ENCODE data around the gene HOXB8.

HOXB8 gene

DNA sequence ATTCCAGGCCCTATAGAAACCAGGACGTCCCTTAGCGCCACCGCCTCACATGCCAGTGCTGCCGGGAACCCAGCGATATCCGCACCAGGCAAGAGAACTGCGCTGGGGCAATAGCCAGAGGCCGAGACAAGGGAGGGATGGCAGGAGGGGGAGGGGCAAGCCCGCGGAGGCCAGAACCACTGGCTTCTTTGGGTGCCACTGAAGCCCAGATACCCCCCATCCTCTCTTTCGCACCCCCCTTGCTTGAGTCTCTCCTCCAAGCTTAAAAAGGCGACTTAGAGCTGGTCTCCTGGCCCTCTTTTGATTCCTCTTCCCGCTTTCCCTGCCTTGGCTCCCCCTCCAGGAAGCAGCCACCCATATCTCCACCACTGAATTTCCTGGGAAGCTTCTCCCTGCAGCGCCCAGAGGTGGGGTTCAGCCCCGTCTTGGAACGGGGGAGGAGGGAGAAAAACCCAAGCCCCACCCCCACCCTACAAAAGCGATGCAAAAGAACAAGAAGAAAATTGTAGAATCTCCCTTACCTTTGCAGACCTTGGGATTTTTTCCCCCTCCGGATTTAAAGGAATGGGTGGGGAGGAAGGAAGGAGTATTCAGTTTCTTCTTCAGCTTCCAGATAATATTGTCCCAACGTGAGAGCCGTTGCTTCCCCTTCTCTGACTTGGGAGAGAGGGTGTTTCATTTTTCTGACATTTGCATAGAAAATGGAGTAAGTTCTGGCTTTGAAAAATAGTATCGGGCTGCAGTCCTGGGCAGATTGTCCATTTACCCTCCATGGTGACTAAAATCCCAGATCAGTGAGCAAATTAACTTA is 10.9 kb downstream of the HOXB8 start:
- H3K4me1 Mint-ChIP-seq (ENCODE audit: low read depth) = peaks cover 16% of the 10 kb centered on the region
- intact Hi-C loops (cut with micrococcal nuclease) = no loop called here
- H3K27ac Mint-ChIP-seq = no peak overlapping the region
- no peaks in the 10 kb centered on the region for H3K9me3 Mint-ChIP-seq
- H3K36me3 Mint-ChIP-seq (ENCODE audit: low read depth) = no peaks in the 10 kb centered on the region
- H3K4me3 Mint-ChIP-seq = no peak overlapping the region
- peaks cover 99% of the 10 kb centered on the region for H3K27me3 Mint-ChIP-seq

DNA sequence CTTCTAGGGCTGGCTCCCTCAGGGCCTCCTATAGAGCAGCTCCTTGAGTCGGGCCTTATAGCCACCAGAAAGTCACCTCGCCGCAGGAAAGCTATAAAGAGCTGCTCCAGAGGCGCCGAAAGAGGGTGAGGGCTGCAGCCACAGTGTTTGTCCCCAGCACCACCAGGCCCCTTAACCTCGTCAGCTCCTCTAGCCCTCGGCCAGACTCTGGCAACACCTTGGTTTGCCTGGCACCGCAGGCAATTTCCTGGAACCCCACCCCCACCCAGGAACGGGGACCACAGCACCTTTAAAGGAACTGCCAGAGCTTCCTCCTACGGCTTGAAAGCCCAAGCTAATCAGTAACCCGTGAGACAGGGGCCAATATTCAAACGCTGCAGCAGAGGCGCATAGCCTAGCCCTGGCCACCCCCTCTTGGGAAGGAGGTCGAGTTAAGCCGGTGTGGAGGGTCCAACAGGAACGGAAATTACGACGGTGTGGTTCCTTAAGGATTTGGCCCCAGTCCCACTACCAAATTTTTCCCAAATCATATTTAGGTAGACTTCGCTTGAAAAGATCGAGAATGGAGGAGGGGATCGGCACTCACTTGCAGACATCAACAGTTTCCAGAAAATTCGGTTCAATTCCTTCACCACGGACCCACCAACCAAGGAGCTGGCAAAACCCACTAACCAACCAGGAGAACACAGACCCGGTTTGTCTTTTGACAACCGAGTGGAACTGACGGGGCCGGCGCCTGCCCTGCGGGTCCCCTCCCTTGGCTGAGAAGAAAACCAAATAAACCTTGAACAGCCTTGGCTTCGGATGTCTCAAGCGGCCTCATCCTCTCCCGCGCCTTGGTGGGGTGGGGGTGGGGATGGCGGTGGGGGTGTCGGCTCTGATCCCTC is 13.3 kb downstream of the HOXB8 start:
- no peak overlapping the region for H3K4me3 Mint-ChIP-seq
- no peaks in the 10 kb centered on the region for H3K36me3 Mint-ChIP-seq (ENCODE audit: low read depth)
- H3K4me1 Mint-ChIP-seq (ENCODE audit: low read depth) = peaks cover 32% of the 10 kb centered on the region
- no peak overlapping the region for H3K27ac Mint-ChIP-seq
- H3K27me3 Mint-ChIP-seq = peaks cover 99% of the 10 kb centered on the region
- intact Hi-C loops (cut with micrococcal nuclease) = no loop called here
- H3K9me3 Mint-ChIP-seq = no peaks in the 10 kb centered on the region

DNA sequence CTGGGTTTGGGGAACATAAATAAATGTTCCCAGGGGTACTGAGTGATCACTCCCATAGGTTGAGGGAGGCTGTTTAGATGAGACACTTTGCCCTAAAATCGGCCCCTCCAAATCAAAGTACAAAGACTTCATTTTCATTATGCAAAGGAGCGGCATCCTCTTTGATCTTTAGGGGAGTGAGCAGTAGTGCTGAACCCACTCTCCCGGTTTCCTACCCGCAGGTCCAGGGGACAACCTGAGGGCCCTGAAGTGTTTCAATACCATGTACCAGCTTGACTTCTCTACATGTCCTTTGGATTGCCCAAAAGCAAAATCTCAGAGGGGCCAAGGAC is 13.9 kb downstream of the HOXB8 start:
- Mint-ChIP-seq H3K27me3 (peaks cover 100% of the 10 kb centered on the region), H3K4me1 (ENCODE audit: low read depth) (peaks cover 38% of the 10 kb centered on the region), H3K36me3 (ENCODE audit: low read depth) (no peaks in the 10 kb centered on the region), H3K27ac (no peak overlapping the region), H3K9me3 (no peaks in the 10 kb centered on the region), H3K4me3 (no peak overlapping the region)
- intact Hi-C loops (cut with micrococcal nuclease) = no loop called here

DNA sequence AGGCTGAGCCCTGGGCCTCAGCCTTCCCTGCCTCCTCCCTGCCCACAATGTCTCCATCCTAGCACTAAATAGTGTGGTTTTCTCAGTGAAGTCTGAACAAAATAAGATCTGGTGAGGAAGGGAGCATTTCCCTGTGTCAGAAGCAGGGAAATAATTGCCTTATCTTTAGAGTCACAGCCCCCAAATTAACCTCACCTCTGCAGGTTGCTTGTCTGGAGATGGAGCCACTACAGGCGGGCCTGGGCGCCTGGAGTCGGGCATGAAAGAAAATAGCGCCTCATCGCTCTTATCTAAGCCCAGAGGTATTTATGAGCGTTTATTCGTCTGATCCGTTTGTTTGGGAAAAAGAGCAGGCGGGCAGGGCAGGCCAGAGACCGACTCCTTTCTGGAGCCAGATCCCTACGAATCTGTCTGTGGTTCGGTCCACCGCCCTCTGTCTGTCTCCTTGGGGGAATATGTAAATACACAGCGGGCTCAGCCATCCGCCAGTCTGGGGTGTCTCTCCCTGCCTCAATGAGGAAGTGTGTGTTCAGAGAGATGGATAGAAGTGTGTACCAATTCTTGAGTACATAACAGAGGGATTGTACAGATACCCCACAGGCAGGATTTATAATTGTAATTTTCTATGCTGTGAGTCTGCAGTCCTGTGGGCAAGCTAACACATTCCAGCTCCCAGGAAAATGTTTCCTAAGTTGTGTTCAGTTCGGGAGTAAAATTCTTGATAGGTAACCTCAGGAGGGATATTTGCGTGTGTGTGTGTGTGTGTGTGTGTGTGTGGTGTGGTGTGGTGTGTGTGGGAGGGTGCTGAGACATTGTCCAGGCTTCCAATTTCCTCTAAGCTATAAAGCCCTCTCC is 14.6 kb downstream of the HOXB8 start:
- no peaks in the 10 kb centered on the region for H3K9me3 Mint-ChIP-seq
- H3K4me3 Mint-ChIP-seq = no peak overlapping the region
- peaks cover 100% of the 10 kb centered on the region for H3K27me3 Mint-ChIP-seq
- intact Hi-C loops (cut with micrococcal nuclease) = no loop called here
- H3K36me3 Mint-ChIP-seq (ENCODE audit: low read depth) = no peaks in the 10 kb centered on the region
- H3K27ac Mint-ChIP-seq = no peak overlapping the region
- peaks cover 39% of the 10 kb centered on the region for H3K4me1 Mint-ChIP-seq (ENCODE audit: low read depth)

DNA sequence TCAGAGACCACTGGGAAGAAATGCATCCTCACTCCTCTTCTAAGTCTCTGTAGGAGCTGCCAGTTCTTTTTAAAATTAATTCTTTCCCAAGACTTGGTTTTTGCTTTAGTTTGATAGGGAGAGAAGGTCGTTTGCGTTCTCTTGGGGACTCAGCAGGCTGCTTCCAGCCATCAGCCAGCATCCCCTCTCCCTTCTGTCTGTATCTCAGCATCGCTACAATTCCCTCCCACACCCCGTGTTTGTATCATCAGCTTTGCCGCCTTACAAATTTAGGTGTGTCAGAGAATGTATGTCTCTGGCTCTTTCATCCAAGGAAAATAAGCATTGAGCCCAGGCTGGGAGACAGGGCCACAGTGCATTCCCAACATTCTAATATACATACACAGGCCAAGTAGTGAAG is 15.7 kb downstream of the HOXB8 start:
- H3K27ac Mint-ChIP-seq = no peak overlapping the region
- no peaks in the 10 kb centered on the region for H3K9me3 Mint-ChIP-seq
- H3K4me1 Mint-ChIP-seq (ENCODE audit: low read depth) = peaks cover 33% of the 10 kb centered on the region
- H3K4me3 Mint-ChIP-seq = no peak overlapping the region
- no peaks in the 10 kb centered on the region for H3K36me3 Mint-ChIP-seq (ENCODE audit: low read depth)
- intact Hi-C loops (cut with micrococcal nuclease) = no loop called here
- H3K27me3 Mint-ChIP-seq = peaks cover 100% of the 10 kb centered on the region

DNA sequence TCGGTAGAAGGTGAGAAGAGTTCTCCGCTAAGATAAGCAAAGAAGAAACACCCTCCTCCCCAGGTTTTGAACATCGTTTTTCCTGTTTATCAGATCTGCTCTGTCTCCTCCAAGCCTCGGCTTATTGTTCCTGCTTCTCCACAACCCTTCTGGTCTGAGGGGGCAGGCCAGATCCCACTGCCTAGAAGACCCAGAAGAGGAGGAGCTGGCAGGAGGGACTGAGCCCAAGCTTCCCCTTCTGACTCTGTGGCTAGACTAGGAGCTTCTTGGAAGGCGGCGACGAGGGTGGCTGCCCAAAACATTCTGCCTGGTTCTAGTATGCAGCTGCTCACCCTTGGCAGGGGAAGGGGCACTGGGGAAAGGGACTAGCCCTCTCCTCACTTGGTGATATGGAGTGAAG is 16.4 kb downstream of the HOXB8 start:
- H3K27me3 Mint-ChIP-seq = peaks cover 100% of the 10 kb centered on the region
- H3K4me3 Mint-ChIP-seq = no peak overlapping the region
- no peaks in the 10 kb centered on the region for H3K9me3 Mint-ChIP-seq
- no peak overlapping the region for H3K27ac Mint-ChIP-seq
- no peaks in the 10 kb centered on the region for H3K36me3 Mint-ChIP-seq (ENCODE audit: low read depth)
- peaks cover 32% of the 10 kb centered on the region for H3K4me1 Mint-ChIP-seq (ENCODE audit: low read depth)
- intact Hi-C loops (cut with micrococcal nuclease) = no loop called here

DNA sequence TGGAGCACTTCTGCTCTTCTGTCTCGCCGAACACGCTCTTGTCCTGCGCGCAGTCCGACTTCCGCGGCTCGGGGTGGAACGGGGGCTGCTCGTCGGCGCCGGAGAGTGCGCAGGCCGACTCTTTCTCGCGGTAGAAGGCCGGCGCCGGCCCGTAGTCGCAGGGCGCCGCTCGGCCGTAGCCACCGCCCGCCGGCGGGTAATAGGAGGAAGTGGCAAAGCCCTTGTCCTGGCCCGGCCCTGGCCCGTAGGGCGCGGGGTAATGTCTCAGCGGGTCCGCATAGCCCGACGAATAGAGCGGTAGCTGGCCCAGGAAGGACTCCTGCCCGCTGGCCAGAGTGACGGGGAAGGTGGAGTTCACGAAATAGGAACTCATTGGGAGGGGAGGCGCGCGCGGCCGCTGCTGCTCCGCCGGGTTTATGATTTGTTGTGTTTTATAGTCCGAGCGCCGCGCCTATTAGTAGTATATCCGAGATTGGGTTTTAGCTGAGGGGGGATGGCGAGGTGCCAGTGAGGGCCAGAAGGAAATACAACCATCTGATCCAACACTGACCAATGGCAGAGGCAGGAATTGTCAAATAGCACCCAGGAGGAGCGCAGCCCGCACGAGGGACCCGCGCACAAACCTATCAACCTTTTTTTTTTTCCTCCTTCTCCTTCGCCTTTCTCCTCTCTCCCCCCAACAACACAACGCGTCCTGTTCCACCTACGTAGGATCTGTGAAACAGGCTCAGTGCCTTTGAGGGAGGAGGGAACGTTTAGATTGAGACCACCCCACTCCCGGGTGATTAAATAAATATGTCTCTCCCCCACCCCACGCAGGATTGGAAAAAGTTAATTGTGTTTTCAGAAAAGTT is 17.1 kb downstream of the HOXB8 start:
- no peaks in the 10 kb centered on the region for H3K9me3 Mint-ChIP-seq
- peaks cover 100% of the 10 kb centered on the region for H3K27me3 Mint-ChIP-seq
- no peaks in the 10 kb centered on the region for H3K36me3 Mint-ChIP-seq (ENCODE audit: low read depth)
- intact Hi-C loops (cut with micrococcal nuclease) = no loop called here
- H3K27ac Mint-ChIP-seq = peak overlapping the region; percentile 37
- peak overlapping the region; percentile 69 for H3K4me3 Mint-ChIP-seq
- peaks cover 39% of the 10 kb centered on the region for H3K4me1 Mint-ChIP-seq (ENCODE audit: low read depth)

DNA sequence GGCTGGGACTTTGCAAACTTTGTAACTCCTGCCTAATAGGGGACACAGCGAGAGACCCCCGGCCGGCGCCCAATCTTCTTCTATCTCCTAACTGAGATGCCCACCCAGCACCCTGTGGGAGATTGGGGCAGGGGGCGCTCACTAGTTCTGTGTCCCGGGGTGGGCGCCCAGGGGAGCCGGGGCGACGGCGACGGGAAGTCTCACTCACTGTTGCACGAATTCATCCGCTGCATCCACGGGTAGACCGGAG is 17.6 kb downstream of the HOXB8 start:
- Mint-ChIP-seq H3K27ac (peak overlapping the region; percentile 37), H3K9me3 (no peaks in the 10 kb centered on the region), H3K36me3 (ENCODE audit: low read depth) (no peaks in the 10 kb centered on the region), H3K4me3 (peak overlapping the region; percentile 69), H3K4me1 (ENCODE audit: low read depth) (peaks cover 45% of the 10 kb centered on the region), H3K27me3 (peaks cover 100% of the 10 kb centered on the region)
- intact Hi-C loops (cut with micrococcal nuclease) = no loop called here

DNA sequence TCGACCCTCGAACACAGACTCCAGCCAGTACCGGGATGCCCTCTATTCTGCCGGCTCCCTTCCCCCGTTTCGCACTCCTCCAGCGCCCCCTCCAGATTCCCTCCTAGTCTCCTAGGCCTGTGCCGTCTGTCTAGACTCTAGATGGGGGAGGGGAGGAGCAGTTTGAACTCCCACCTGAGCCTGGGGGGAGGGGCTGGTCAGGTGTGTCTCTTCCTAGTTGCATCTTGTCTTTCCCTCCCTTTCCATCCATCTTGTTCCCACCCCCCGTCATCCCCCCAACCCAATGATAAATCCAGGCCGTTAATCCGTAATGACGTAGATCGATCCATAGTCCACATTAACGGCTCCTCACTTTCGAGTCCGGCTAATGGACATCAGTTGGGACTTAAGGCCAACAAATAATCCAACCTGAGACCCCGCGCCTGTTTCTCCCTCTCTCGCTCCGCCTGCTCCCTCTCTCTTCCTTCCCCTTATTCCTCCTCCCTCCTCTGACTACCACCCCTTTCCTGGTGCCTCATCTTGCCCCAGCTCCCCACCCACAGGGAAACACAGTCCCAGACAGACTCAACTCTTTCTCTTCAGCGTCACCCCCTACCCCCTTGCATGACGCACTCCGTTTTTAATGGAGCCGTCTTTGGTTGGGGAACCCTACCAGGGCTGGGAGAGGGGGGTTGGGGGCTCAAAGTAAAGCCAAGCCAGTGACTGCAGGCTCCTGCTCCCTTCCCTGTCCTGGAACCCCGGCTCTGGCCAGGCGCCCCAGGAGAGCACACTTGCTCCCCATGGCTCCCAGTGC is 18.2 kb downstream of the HOXB8 start:
- Mint-ChIP-seq H3K9me3 (no peaks in the 10 kb centered on the region), H3K4me3 (peak overlapping the region; percentile 69), H3K4me1 (ENCODE audit: low read depth) (peaks cover 50% of the 10 kb centered on the region), H3K27ac (peak overlapping the region; percentile 37), H3K36me3 (ENCODE audit: low read depth) (no peaks in the 10 kb centered on the region), H3K27me3 (peaks cover 100% of the 10 kb centered on the region)
- intact Hi-C loops (cut with micrococcal nuclease) = no loop called here

DNA sequence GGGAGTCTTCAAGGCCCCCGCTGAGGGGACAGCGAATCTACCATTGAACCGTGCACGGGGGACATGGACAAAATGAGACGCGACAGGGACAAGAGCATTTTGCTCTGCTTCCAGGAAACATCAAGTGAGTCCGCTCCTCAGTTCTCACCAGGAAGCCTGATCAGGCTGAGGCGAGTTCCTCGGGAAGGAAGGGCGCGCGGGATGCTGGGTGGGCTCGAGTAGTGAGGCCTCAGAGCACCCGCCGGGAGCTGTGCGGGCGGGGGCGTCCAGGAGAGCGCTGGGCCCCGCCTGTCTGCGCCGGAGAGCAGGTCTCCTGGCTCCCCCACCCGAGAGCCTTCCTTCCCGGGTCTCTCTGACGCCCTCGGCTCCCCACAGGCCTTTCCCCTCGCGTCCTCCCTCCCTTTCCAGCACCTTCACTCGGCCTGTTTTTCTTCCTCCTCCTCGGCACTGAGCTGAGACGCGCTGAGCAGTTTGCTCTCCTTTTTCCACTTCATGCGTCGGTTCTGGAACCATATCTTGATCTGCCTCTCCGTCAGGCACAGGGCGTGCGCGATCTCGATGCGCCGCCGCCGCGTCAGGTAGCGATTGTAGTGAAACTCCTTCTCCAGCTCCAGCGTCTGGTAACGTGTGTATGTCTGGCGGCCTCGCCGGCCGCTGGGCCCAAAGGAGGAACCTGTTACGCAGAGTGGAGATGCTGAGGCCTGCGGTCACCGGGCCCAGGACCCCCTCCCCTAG is 18.9 kb downstream of the HOXB8 start:
- peak overlapping the region; percentile 15 for H3K4me3 Mint-ChIP-seq
- H3K9me3 Mint-ChIP-seq = no peaks in the 10 kb centered on the region
- H3K4me1 Mint-ChIP-seq (ENCODE audit: low read depth) = peaks cover 51% of the 10 kb centered on the region
- no peak overlapping the region for H3K27ac Mint-ChIP-seq
- no peaks in the 10 kb centered on the region for H3K36me3 Mint-ChIP-seq (ENCODE audit: low read depth)
- H3K27me3 Mint-ChIP-seq = peaks cover 100% of the 10 kb centered on the region
- intact Hi-C loops (cut with micrococcal nuclease) = no loop called here

DNA sequence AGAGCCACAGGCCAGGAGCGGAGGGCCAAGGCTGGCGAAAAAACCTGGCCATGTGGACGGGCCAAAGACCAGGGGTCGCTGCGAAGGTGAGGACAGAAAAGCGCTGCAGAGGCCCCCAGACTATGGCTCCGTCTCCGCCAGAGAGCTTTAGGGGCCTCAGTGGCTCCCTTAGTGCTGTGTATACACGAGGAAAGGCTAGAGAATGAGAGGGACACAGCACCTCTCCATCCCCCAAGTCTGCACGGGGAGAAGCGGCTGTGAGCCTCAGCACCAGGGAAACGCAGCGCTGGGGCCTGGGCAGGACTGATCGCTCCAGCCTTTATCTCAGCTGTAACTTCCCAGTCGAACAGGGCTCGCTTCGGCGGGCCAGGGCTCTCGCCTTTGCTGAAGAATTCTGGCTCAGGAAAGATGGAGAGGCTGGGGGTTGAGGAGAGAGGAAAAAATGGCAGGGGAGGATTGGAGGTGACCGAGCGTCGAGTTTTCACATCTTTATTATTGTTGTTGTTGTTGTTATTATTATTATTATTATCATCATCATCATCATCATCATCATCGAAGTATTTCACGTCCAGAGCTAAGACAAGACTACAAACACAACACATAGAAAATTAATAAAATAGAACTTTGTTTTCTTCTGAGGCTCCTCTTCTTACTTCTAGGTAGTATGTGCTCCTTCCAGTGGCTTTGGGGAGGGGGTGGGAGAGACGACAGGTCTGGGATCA is 19.7 kb downstream of the HOXB8 start:
- H3K4me1 Mint-ChIP-seq (ENCODE audit: low read depth) = peaks cover 51% of the 10 kb centered on the region
- peaks cover 100% of the 10 kb centered on the region for H3K27me3 Mint-ChIP-seq
- intact Hi-C loops (cut with micrococcal nuclease) = no loop called here
- H3K36me3 Mint-ChIP-seq (ENCODE audit: low read depth) = no peaks in the 10 kb centered on the region
- no peaks in the 10 kb centered on the region for H3K9me3 Mint-ChIP-seq
- no peak overlapping the region for H3K4me3 Mint-ChIP-seq
- no peak overlapping the region for H3K27ac Mint-ChIP-seq
